Ishikawa (cell line): ENCODE measurements around the gene PSMD14.

Experiments
- CEBPB ChIP-seq: IDR thresholded peaks from 2 replicates; pipeline ENCODE4 v1.6.1; 2012
- CREB1 ChIP-seq: IDR thresholded peaks from 2 replicates; pipeline ENCODE4 v1.6.1; 2012; ENCODE audit warnings: low read depth
- EGR1 ChIP-seq: IDR thresholded peaks from 2 replicates; pipeline ENCODE4 v1.6.1; 2012
- EP300 ChIP-seq: IDR thresholded peaks from 2 replicates; pipeline ENCODE4 v1.6.1; 2012; ENCODE audit warnings: borderline replicate concordance
- FOXM1 ChIP-seq: IDR thresholded peaks from 2 replicates; pipeline ENCODE4 v1.6.1; 2012; ENCODE audit warnings: low read depth, borderline replicate concordance
- MAX ChIP-seq: IDR thresholded peaks from 2 replicates; pipeline ENCODE4 v1.6.1; 2012
- NFIC ChIP-seq: IDR thresholded peaks from 2 replicates; pipeline ENCODE4 v1.6.1; 2012
- RAD21 ChIP-seq: IDR thresholded peaks from 2 replicates; pipeline ENCODE4 v1.6.1; 2012; ENCODE audit warnings: low read depth
- TAF1 ChIP-seq: IDR thresholded peaks from 2 replicates; pipeline ENCODE4 v1.6.1; 2012; ENCODE audit warnings: low read depth, mild to moderate bottlenecking
- TEAD4 ChIP-seq: IDR thresholded peaks from 2 replicates; pipeline ENCODE4 v1.6.1; 2012
- USF1 ChIP-seq: IDR thresholded peaks from 2 replicates; pipeline ENCODE4 v1.6.1; 2012
- YY1 ChIP-seq: IDR thresholded peaks from 2 replicates; pipeline ENCODE4 v1.6.1; 2012; ENCODE audit warnings: low read depth
- TF ChIP-seq, protein P1 (sequence below): IDR thresholded peaks from 2 replicates; pipeline ENCODE4 v1.6.1; 2012; ENCODE audit warnings: low read depth, mild to moderate bottlenecking

DNA sequence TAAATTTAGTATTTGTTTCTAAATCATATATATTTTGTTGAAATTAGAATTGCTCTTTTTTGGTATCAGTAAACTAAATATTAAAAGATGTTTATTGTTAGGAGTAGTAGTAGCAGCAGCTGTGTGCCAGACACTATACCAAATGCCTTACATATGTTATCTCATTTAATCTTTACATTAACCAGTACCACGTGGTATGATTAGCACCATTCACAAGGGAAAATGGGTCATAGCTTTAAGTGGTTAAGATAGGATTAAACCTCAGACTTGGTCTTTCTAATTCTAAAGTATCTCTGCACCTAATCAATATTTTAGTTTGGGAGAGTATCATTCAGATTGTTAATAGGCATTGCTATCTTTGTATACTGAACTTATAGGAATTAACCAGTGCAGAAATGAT lies 29.0 kb downstream of the PSMD14 start:
- no peak for TF ChIP-seq MAX
- TF ChIP-seq, protein P1, sequence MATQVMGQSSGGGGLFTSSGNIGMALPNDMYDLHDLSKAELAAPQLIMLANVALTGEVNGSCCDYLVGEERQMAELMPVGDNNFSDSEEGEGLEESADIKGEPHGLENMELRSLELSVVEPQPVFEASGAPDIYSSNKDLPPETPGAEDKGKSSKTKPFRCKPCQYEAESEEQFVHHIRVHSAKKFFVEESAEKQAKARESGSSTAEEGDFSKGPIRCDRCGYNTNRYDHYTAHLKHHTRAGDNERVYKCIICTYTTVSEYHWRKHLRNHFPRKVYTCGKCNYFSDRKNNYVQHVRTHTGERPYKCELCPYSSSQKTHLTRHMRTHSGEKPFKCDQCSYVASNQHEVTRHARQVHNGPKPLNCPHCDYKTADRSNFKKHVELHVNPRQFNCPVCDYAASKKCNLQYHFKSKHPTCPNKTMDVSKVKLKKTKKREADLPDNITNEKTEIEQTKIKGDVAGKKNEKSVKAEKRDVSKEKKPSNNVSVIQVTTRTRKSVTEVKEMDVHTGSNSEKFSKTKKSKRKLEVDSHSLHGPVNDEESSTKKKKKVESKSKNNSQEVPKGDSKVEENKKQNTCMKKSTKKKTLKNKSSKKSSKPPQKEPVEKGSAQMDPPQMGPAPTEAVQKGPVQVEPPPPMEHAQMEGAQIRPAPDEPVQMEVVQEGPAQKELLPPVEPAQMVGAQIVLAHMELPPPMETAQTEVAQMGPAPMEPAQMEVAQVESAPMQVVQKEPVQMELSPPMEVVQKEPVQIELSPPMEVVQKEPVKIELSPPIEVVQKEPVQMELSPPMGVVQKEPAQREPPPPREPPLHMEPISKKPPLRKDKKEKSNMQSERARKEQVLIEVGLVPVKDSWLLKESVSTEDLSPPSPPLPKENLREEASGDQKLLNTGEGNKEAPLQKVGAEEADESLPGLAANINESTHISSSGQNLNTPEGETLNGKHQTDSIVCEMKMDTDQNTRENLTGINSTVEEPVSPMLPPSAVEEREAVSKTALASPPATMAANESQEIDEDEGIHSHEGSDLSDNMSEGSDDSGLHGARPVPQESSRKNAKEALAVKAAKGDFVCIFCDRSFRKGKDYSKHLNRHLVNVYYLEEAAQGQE = no peak
- TF ChIP-seq RAD21 = no peak
- TF ChIP-seq EP300 = no peak
- no peak for TF ChIP-seq NFIC
- no peak for TF ChIP-seq EGR1
- TF ChIP-seq CEBPB = no peak
- TF ChIP-seq TEAD4 = no peak
- TF ChIP-seq CREB1 = no peak
- TF ChIP-seq FOXM1 = no peak
- no peak for TF ChIP-seq USF1
- TF ChIP-seq YY1 = no peak
- no peak for TF ChIP-seq TAF1
